ENCODE measurements around the gene LCN15. TPM values are rescaled to one million over a fixed set of nuclear protein-coding genes. Genes with fewer than 3 reads are reported as not detected.
A peak's percentile ranks its signal among the peaks of the same experiment; 100 is the strongest.

LCN15 gene
- total and polyA plus RNA-seq, 10 of the 15 experiments (the other 5 are each of a cell fraction or from before 2014, with no cell fraction given): 0.37 to 0.50 TPM; not detected in 8

- H4K20me1 ChIP-seq (ENCODE audit: control insufficient read depth, insufficient read depth): no peaks in the 10 kb centered on the region
- in situ Hi-C loops (cut with MboI): no loop called here
- BruUV-seq (replicated peaks): no TSS peak
- SMC1A ChIA-PET (ENCODE audit: uncharacterized antibody, unreplicated experiment): interaction anchor here (1.0 to 2.2 kb wide), 3 partner anchors 14 to 40 kb away, joined by 3 to 7 read pairs (median 3); no protein-coding TSS in a partner anchor
- no peaks in the 10 kb centered on the region for H3K79me2 ChIP-seq (ENCODE audit: control insufficient read depth, insufficient read depth, low read length)
- CTCF ChIA-PET: interaction anchor here (1.0 to 1.8 kb wide), 7 partner anchors 8 to 326 kb away, joined by 3 to 7 read pairs (median 4); partner anchors contain the start of gene LCN8
- ATAC-seq (peak; percentile 18), FAIRE-seq (no peak), DNase-seq (ENCODE audit: low read depth, low spot score) (no peak)
- peaks cover 15% of the 10 kb centered on the region for H3K4me1 ChIP-seq (ENCODE audit: control insufficient read depth, insufficient read depth, low read length)
- no peaks in the 10 kb centered on the region for H3K9me3 ChIP-seq (replicated peaks; ENCODE audit: control insufficient read depth, insufficient read depth, low read length)
- intact Hi-C loops (cut with micrococcal nuclease; ENCODE audit: unreplicated experiment): no loop called here
- H3K27ac ChIP-seq (ENCODE audit: control insufficient read depth, insufficient read depth): no peak overlapping the region
- H3K9ac ChIP-seq (ENCODE audit: control insufficient read depth, insufficient read depth, low read length): no peak overlapping the region
- POLR2A ChIA-PET: interaction anchor here (0.6 to 2.3 kb wide), 5 partner anchors 12 to 785 kb away, joined by 3 to 15 read pairs (median 3); partner anchors contain the start of gene AGPAT2
- peak overlapping the region; percentile 79 for H3K4me2 ChIP-seq (ENCODE audit: control insufficient read depth, insufficient read depth)
- RAD21 ChIA-PET (ENCODE audit: unreplicated experiment): interaction anchor here (0.7 to 0.9 kb wide), 5 partner anchors 11 to 294 kb away, joined by 3 to 5 read pairs (median 3); no protein-coding TSS in a partner anchor
- WGBS (ENCODE audit: insufficient coverage, insufficient replicate concordance, low lambda C conversion rate, missing lambda C conversion rate): 7% methylated on average over 35 of the region's 37 CpGs
- H2AFZ ChIP-seq (ENCODE audit: control insufficient read depth, low read depth, low read length): peak overlapping the region; percentile 44
- H3K4me3 ChIP-seq: peak overlapping the region; percentile 33; the same call in 1 of the 2 replicates
- no peaks in the 10 kb centered on the region for H3K36me3 ChIP-seq (ENCODE audit: control insufficient read depth in 2 of 2, insufficient read depth in 2 of 2, low read length in 1 of 2)
- peaks cover 0 to 8% of the 10 kb centered on the region in 2 experiments; a peak in 3 of 4 replicates for H3K27me3 ChIP-seq (replicated peaks in 1 of 2; ENCODE audit: control insufficient read depth in 2 of 2, insufficient read depth in 2 of 2, low read length in 1 of 2)
- no peak for TF ChIP-seq NRF1 (conservative IDR thresholded peaks at IDR 0.05; ENCODE audit: low read depth, low read length)
- 0 out of 4 replicates have a peak, but pooled peaks of 1 of the 2 experiments have one; percentile 29 for TF ChIP-seq IKZF2 (IDR thresholded peaks at IDR 0.05)
- no peak for TF ChIP-seq SMARCA5 (IDR thresholded peaks at IDR 0.05)
- no peak for TF ChIP-seq PML (IDR thresholded peaks at IDR 0.05; ENCODE audit: low read length)
- no peak for TF ChIP-seq KDM1A (IDR thresholded peaks at IDR 0.05; ENCODE audit: borderline replicate concordance)
- no peak for TF ChIP-seq ASH2L (IDR thresholded peaks at IDR 0.05; ENCODE audit: borderline replicate concordance, low read depth)
- no peak for TF ChIP-seq PAX5 (IDR thresholded peaks at IDR 0.05; ENCODE audit: borderline replicate concordance, low read depth, low read length)
- no peak for TF ChIP-seq RELA (IDR thresholded peaks at IDR 0.05; ENCODE audit: borderline replicate concordance, partially characterized antibody)
- no peak for TF ChIP-seq REST (IDR thresholded peaks at IDR 0.05; ENCODE audit: low read depth, low read length)
- TF ChIP-seq TCF12 (IDR thresholded peaks at IDR 0.05; ENCODE audit: low read depth, low read length): no peak
- no peak for TF ChIP-seq RAD51 (IDR thresholded peaks at IDR 0.05)
- no peak for TF ChIP-seq MXI1 (IDR thresholded peaks at IDR 0.05; ENCODE audit: low read depth, low read length)
- TF ChIP-seq EED (IDR thresholded peaks at IDR 0.05; ENCODE audit: low read depth): peak; percentile 23; the same call in 1 of the 2 replicates
- TF ChIP-seq NKRF (conservative IDR thresholded peaks at IDR 0.05): no peak
- peak; percentile 43 to 88; a peak in 3 of 4 replicates for TF ChIP-seq BHLHE40 (IDR thresholded peaks at IDR 0.05; ENCODE audit: borderline replicate concordance in 1 of 2, low read depth in 2 of 2, low read length in 1 of 2)
These were observed 23.1 kb downstream of the LCN15 start for GRCh38 chr9:136740971-136741882.
